Raji (cell line): Measurements from ENCODE around the gene NMRK1.

Experiments used
- POLR2A ChIP-seq: IDR thresholded peaks from 2 replicates; pipeline ENCODE4 v1.6.1; 2011; ENCODE audit warnings: low read depth, low read length, control low read depth; ENCODE audit not compliant: insufficient read depth

Gene NMRK1

GRCh38 chr9:75085640-75086039, 2.3 kb downstream of the NMRK1 start:
- TF ChIP-seq POLR2A = no peak

GRCh38 chr9:75084081-75084672, 3.8 kb downstream of the NMRK1 start:
- no peak for TF ChIP-seq POLR2A

DNA sequence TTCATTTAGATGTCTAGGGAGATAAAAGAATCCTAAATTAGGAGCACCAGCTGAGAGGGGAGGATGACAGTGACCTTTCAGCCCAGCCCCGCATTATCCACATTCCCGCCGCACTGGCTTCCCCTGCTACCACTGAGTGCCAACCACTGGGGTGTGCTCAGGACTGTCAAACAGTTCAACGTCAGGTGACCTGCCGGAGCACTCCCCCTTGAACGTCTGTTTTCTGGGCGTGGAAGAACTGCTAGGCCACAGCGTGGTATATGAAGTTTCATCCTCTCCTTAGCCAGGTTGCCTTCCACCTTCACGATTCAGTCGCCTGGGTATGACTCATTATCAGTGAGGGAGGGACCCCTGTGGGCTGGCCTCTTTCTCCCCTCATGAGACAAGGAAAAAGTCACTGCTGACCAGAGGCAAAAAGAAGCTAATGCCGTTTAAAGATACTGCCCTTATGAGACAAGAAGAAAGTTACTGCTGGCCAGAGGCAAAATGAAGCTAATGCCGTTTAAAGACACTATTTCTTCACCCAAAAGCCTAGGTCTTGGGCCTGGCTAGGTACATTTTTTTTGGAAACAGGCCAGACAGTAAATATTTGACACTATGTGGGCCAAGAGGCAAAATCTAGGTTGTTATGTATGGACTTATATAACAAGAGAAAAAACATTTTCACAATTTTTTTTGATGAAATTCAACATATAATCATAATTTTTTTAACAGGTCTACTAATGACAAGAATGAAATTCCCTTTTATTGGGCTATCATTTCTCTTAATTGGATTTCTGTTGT, 4.6 kb downstream of the NMRK1 start:
- no peak for TF ChIP-seq POLR2A

- no peak for TF ChIP-seq POLR2A
Observed at GRCh38 chr9:75081632-75082031, 6.3 kb downstream of the NMRK1 start.

DNA sequence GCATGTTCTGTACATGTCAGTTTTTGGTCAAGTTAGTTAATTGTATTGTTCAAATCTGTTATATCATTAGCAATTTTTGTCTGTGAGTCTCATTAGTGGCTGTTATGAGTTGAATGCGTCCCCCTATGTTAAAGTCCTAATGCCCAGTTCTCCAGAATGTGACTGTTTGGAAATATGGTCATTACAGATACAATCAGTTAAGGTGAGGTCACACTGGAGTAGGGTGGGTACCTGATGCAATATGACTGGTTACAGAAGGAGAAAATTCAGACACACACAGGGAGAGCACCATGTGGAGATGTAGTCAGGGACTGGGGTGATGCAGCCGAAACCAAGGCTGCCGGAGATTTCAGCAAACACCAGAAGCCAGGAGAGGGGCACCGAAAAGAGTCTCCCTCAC, 15.1 kb downstream of the NMRK1 start:
- no peak for TF ChIP-seq POLR2A

DNA sequence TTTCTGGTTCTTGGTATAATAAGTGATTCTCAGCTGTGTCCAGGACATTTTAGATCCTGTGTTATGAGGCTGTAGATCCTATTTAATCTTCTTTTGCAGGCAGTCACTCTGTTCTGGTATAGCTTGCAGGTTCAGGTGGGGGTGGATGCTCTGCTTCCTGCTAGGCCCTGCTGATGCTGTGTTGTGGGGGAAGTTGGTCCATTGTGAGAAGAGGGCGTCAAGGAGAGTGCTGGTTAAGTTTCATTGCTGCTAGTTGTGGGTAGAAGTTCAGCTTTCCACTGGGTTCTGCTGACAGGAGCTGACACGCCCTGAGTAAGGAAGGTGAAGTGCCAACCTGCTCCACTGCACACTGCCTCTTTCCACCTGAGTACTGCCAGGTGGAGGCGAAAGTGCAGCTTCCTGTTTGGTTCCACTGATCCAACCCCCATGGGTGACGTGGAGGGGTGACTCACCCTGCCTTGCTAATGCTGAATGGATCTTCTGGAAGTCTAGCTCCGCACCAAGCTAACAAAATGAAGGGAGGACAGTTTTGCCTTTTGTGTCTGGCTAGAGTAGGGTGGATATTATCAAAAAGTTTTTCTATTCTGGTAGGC, 16.3 kb downstream of the NMRK1 start:
- TF ChIP-seq POLR2A = no peak

GRCh38 chr9:75069171-75069570, 18.8 kb downstream of the NMRK1 start:
- TF ChIP-seq POLR2A = no peak

GRCh38 chr9:75067894-75068293, 20.1 kb downstream of the NMRK1 start:
- no peak for TF ChIP-seq POLR2A

DNA sequence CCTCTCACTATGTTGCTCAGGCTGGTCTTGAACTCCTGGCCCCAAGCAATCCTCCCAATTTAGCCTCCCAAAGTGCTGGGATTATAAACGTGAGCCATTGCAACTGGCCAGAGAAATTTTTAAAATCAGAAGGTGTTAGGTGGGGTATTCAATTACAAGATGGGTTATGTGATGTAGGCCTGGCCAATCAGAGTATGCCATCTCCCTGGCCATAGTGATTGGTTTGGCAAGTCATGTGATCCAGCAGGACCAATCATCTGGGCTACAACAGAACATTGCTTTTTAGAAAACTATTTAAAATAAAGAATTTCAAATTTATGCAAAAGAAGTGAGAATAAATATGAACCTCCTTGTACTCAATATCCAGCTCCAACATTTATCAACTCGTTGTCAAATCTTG, 22.4 kb downstream of the NMRK1 start:
- TF ChIP-seq POLR2A = no peak

GRCh38 chr9:75064307-75065025, 23.5 kb downstream of the NMRK1 start:
- TF ChIP-seq POLR2A = no peak

GRCh38 chr9:75063556-75064305, 24.2 kb downstream of the NMRK1 start:
- TF ChIP-seq POLR2A = no peak

- TF ChIP-seq POLR2A = no peak
Observed at GRCh38 chr9:75061169-75061568, 26.8 kb downstream of the NMRK1 start.

- no peak for TF ChIP-seq POLR2A
Observed at GRCh38 chr9:75054368-75055001, 33.5 kb downstream of the NMRK1 start.

- TF ChIP-seq POLR2A = no peak
Observed at GRCh38 chr9:75053869-75054268, 34.1 kb downstream of the NMRK1 start.

- TF ChIP-seq POLR2A = no peak
Observed at GRCh38 chr9:75051285-75051684, 36.7 kb downstream of the NMRK1 start.

- TF ChIP-seq POLR2A = no peak
Observed at GRCh38 chr9:75047506-75047905, 40.4 kb downstream of the NMRK1 start.
